Hematopoietic multipotent progenitor cell treated with erythropoietin and hydrocortisone succinate and interleukin-3 and kit ligand, for 6 days (in vitro differentiated cells): Measurements from ENCODE around the gene BAIAP3.

Experiments used
- DNase-seq: peaks from one replicate; pipeline ENCODE4 v3.0.0-alpha.2; 2015

BAIAP3 gene

DNA sequence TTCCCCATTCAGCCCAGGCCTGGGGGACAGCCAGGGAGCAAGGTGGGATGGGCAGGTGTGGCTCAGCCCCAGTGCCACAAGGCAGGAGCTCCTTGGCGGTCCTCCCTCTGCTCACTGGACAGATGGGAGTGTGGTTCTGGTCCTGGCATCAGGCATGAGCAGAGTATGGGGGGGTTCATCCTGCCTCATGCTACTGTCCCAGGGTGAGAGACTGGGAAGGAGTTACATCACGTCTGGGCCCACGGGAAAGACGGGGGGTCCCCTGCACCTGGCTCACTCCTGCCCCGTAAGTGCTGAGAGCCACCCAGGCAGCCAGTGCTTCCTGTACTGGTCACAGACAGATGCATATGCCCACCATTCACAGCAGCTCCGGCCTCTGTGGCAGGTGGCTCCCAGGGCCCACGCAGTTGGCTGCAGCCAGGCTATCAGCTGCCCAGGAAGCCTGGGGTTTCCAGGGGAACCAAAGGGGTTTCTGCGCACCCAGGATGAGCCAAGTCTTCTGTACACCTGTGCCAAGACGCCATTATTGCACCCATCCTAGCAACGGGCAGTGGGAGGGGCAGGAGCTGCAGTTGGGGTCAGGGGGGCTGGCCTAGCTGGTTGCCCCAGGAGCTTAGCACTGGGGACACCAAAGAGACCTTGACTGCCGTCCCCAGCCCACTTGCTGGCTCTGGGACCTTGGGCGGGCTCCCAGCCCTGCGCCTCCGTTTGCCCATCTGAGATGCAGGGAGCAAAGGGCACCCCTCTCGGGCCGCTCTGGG lies 1.9 kb downstream of the BAIAP3 start:
- peak; percentile 15 for DNase-seq

DNA sequence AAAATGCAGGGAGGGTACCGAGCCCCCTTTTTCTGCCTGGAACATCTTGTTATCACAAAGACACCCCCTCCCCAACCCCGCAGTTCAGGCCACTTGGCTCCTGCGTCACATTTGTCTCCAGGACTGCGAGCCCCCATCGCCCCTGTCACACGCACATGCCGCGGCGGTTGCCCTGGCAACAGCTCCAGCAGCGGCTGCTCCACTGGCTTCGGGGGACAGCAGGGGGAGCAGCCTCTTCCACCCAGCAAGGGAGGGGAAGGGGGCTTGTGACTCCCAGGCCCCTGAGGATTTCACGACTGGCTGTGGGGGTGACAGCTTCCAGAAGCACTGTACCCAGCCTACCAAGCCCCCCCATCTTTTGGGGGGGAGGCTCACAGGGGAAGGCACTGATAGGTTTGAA lies 2.6 kb downstream of the BAIAP3 start:
- DNase-seq: peak; percentile 26

DNA sequence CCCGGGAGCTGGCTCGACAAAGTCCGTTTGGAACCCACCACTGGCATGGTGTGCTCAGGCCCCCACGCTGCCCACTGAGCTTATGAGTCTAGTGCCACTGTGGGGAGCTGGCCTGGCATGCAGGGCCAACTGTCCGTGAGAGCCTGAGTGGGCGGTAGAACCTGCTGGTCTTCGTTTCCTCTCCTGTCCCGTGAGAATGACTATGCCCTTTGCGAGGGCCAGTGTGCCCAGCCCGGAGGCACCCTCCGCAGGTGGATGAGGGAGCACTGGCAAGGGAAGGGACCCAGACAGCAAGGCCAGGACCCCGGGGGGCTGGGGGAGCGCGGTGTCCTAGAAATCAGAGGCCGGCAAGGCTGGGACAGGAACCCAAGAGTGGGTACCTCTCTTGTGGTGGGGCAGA lies 3.2 kb downstream of the BAIAP3 start:
- DNase-seq: no peak

DNA sequence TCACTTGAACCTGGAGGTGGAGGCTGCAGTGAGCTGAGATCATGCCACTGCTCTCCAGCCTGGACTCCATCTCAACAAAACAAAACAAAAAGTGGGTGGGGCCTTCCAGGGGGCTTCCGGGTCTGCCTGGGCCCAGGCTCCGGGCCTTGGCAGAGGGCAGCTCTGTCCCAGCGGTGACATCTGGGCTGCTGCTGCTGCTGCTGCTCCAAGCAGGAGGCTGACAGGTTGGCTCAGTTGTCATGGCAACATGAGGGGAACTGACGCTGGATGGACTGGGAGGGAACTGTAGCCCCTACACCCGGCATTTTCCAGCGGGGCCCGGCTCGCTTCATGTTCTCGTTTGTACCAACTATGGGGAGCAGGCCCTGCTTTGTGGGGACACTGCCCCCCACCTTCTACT lies 4.0 kb downstream of the BAIAP3 start:
- peak; percentile 25 for DNase-seq

DNA sequence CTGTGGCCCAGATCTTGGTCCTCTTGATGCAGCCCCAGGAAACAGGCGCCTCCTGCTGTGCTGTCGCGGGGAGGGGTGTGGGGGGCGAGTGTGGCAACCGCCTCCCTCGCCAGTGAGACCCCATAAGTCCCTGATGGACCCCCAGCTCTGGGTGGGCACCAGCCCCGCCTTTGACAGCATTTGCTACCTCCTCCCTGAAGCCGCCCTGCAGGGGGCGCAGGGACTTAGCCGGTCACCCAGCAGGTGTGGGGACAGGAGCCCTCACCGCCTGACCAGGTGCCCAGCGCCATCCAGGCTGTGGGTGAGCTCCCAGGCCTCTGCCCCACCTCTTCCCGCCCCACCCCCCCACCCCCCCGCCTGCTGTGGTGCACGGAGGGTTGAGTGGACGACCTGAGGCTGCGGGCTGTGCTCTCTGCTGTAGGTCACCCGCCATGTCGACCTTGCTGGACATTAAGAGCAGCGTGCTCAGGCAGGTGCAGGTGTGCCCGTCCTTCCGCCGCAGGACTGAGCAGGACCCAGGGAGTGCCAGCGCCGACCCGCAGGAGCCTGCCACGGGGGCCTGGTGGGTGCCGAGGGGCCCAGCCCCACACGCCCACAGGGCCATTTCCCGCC lies 4.8 kb downstream of the BAIAP3 start:
- DNase-seq: peak; percentile 55

DNA sequence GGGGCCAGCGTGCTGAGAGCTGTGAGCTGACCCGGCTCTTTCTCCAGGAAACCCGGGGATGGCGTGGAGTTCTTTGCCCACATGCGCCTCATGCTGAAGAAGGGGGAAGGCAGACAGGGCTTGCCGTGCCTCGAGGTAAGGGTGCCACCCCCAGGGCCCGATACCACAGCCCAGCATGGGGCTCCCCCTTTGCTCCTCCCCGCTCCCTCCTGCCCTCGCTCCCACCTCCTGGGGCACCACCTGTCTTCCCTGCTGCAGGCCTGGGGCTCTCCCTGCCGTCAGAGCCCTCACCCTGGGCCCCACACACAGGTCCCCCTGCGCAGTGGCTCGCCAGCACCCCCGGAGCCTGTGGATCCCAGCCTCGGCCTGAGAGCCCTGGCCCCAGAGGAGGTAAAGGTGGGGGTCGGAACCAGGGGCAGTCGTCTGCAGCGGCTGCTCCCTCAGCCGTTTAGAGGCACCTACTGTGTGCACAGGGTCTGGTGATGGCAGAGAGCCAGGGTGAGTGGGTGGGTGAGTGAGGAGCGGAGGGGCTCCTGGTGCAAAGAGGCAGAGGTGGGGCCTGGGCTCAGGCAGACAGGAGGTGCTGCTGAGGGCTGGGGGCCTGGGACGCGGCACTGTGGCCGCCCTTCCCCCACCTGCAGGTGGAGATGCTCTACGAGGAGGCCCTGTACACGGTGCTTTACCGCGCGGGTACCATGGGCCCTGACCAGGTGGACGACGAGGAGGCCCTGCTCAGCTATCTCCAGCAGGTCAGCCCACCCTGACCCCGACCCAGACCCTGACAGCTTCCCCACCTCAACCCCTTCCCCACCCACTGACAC lies 5.6 kb downstream of the BAIAP3 start:
- DNase-seq: peak; percentile 1

DNA sequence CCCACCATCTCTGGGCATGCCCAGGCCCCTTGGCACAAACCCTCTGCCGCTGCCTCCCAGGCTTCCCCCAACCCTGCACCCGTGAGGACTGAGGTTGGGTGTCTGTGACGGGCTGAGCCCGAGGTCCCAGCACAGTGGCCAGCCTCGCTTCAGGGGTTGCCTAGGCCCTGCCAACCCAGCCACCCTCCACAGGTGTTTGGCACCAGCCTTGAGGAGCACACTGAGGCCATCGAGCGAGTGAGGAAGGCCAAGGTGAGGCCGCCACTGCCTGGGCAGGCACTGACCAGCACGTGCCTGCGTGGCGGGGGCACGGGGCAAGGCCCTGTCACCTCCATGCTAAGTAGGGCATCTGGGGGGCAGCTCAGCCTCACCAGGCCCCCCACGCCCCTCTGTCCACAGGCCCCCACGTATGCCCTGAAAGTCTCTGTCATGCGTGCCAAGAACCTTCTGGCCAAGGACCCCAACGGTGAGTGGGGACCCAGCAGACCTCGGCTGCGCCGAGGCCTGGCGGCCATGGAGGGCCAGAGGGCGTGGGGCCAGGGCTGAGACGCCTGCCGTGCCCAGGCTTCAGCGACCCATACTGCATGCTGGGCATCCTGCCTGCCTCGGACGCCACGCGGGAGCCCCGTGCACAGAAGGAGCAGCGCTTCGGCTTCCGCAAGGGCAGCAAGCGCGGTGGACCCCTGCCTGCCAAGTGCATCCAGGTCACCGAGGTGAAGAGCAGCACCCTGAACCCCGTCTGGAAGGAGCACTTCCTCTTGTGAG lies 7.5 kb downstream of the BAIAP3 start:
- DNase-seq: no peak

DNA sequence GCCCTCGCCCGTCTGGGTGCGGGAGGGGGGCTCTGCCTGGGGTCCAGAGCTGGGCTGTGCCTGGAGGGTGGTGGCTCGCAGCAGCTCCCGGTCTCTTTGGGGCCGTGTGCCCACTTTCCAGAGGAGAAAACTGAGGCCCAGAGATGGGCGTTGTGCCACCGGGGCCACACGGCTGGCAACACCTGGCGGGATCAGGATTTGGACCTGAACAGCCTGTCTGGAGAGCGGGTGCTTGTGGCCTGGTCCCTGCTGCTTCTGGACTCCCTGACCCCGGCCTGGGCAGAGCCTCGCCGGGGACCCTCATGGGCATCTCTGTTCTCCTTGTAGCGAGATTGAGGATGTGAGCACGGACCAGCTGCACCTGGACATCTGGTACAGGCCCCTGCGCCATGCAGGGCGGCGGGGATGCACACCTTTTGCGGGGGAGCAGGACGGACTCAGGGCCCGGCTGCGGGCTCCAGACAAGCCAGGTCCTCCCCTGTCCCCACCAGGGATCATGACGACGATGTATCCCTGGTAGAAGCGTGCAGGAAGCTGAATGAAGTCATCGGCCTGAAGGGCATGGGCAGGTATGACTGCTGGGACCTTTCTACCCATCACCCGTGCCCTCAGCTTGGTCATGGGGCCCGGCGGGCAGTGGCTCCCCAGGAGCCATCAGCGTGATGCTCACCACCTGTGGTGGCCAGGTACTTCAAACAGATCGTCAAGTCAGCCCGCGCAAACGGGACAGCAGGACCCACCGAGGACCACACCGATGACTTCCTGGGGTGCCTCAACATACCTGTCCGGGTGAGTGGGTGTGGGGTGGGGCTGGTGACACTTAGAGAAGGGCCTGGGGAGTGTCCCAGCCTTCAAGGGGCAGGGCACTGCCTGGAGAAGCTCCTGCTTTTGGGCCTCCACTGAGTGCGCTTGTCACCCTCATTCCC lies 8.3 kb downstream of the BAIAP3 start:
- no peak for DNase-seq

DNA sequence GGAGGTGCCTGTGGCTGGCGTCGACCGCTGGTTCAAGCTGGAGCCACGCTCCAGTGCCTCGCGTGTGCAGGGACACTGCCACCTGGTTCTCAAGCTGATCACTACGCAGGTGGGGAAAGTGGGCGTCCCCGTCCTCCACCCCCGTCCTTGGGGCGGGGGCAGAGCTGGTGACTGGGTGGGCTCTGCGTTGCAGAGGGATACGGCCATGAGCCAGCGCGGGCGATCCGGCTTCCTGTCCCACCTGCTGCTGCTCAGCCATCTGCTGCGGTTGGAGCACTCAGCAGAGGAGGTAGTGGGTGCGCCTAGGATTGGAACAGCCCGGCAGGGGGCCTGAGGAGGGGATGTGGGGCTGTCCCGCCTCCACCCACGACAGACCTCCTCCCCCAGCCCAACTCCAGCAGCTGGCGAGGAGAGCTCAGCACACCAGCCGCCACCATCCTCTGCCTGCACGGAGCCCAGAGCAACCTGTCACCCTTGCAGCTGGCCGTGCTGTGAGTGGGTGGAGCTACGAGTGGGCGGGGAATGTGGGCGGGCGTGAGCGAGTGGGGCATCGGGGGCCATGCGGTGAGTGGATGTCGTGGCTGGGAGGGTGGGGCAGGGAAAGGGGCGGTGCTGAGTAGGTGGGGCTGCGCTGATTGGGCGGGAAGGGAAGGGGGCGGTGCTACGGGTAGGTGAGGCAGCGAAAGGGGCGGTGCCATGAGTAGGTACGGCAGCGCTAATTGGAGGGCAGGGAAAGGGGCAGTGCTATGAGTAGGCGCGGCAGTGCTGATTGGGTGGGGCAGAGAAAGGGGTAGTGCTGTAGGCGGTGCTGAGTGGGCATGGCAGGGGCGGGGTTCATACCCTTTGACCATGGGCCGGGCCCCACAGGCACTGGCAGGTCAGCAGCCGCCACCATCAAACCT lies 9.3 kb downstream of the BAIAP3 start:
- DNase-seq: peak; percentile 100

DNA sequence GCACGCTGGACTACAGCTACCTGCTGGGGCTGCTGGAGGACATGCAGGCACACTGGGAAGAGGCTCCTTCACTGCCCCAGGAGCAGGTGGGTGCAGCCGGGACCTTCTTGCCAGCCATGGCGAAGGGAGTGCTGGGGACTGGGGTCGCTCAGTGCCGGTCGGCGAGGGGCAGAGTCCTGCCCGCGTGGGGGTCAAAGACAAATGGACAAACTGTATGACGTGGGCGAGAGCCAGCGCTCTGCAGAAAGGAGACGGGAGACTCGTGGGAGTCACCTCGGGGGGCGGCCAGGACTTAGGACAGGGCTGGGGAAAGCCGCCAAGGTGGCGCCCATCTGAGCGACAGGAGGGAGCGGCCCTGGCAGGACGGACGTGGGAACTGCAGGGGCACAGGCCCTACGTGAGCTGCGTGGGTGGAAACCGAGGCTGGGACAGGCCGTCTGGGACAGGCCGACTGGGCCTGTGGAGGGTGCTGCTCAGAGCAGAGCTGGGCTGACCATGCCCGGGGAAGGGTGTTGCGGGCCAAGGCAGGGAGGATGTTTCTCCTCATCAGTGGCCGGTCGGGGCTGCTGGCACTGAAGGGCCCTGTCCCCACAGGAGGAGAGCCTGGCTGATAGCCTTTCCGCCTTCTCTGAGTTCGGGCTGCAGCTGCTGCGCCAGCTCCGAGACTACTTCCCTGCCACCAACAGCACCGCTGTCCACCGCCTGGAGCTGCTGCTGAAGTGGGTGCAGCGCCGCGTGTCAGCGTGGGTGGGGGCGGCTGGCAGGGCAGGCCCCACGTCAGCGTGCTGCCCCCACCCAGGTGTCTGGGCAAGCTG lies 10.2 kb downstream of the BAIAP3 start:
- no peak for DNase-seq

DNA sequence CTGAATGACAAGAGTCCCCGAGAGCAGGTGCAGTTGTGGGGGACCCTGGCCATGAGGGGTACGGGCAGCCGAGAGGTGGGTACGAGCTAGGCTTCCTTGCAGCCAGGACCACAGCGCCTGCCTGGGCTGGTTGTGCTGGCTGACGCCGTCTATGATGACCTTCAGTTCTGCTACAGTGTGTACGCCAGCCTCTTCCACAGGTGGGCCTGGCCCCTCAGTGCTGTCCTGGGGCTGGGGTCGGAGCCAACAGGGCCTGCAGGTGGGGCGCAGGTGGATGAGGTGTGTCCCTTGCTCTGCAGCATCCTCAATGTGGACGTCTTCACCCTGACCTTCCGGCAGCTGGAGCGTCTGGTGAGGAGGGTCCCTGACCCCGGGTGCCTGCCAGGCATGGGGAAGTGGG lies 11.1 kb downstream of the BAIAP3 start:
- no peak for DNase-seq

DNA sequence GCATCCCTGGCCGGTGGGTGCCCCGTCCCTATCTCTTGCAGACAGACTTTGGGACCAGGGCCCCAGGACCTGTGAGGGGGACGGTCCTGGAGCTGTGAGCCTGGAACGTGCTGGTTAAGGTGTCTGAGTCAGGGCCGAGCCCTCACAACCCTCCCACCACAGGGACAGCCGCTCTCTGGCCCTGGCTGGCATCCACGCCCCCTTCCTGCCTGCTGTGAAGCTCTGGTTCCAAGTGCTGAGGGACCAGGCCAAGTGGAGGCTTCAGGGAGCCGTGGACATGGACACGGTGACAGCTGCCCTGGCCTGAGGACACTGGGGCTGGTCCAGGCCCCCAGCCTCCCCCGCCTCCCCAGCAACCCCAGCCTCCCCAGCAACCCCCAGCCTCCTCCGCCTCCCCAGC lies 11.6 kb downstream of the BAIAP3 start:
- DNase-seq: no peak

DNA sequence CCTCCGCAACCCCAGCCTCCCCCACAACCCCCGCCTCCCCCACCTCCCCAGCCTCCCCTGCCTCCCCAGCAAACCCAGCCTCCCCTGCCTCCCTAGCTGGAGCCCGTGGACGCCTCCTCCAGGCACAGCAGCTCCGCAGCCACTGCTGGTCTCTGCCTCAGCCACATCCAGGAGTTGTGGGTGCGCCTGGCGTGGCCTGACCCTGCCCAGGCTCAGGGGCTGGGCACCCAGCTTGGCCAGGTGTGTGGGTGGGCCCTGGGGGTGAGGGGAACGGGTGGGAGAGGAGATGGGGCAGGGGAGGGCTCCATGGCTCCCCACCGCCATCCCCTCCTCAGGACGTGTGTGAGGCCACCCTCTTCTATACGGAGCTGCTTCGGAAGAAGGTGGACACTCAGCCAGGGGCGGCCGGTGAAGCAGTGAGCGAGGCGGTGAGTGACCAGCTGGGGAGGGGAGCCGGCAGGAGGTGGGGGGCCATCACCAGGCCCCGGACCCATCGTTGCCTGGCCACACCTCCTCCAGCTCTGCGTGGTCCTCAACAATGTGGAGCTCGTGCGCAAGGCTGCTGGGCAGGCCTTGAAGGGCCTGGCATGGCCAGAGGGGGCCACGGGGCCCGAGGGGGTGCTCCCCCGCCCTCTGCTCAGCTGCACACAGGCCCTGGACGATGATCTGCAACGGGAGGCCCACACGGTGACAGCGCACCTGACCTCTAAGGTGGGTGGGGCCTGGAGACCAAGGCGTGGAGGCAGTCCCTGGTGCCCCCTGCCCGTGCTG lies 12.4 kb downstream of the BAIAP3 start:
- DNase-seq: no peak

DNA sequence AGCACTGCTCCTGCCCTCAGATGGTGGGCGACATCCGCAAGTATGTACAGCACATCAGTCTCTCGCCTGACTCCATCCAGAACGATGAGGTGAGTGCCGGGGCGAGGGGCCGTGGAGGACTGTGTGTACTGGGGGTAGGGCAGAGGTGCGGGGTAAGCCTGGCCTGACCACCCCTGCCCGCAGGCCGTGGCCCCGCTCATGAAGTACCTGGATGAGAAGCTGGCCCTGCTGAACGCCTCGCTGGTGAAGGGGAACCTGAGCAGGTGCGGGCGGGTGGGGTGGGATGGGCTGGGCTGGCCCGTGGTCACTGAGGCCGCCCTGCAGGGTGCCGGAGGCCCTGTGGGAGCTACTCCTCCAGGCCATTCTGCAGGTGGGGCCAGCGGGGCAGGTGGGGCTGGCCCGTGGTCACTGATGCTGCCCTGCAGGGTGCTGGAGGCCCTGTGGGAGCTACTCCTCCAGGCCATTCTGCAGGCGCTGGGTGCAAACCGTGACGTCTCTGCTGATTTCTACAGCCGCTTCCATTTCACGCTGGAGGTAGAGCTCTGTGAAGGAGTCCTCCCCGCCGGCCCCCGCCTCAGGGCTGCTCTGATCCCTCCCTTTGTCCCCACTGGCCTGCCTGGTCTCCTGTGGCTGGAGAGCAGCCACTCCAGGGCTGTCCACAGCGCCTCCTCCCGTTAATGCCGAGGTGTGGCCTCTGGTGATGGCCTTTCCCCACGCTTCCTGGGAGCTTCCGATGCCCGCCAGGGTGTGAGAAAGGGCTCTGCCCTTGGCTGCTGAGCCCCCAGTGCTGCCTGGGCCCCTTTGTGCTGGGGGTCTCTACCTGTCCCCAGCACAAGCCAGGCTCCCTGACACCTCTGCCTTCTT lies 13.2 kb downstream of the BAIAP3 start:
- DNase-seq: no peak

DNA sequence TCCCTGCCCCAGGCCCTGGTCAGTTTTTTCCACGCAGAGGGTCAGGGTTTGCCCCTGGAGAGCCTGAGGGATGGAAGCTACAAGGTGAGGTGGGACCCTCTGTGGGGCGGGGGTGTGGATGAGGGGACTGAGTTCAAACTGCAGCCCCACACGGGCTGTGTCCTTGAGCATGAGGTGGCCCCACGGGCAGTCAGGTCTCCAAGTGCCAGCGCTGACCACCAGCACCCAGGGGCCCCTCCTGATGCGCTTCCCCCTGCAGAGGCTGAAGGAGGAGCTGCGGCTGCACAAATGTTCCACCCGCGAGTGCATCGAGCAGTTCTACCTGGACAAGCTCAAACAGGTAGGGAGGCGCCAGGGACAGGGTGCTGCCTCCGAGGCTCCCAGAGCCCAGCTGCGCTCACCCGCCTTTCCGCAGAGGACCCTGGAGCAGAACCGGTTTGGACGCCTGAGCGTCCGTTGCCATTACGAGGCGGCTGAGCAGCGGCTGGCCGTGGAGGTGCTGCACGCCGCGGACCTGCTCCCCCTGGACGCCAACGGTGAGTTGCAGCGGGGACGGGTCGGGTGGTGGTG lies 13.9 kb downstream of the BAIAP3 start:
- no peak for DNase-seq

DNA sequence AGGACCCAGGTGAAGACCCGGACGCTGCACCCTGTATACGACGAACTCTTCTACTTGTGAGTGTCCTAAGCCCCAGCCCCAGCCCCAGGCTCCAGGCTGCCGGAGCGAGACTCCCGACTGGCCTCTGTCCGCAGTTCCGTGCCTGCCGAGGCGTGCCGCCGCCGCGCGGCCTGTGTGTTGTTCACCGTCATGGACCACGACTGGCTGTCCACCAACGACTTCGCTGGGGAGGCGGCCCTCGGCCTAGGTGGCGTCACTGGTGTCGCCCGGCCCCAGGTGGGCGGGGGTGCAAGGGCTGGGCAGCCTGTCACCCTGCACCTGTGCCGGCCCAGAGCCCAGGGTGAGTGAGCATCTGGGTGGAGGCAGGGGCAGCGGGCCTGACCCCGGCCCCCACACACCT lies 14.5 kb downstream of the BAIAP3 start:
- DNase-seq: no peak

DNA sequence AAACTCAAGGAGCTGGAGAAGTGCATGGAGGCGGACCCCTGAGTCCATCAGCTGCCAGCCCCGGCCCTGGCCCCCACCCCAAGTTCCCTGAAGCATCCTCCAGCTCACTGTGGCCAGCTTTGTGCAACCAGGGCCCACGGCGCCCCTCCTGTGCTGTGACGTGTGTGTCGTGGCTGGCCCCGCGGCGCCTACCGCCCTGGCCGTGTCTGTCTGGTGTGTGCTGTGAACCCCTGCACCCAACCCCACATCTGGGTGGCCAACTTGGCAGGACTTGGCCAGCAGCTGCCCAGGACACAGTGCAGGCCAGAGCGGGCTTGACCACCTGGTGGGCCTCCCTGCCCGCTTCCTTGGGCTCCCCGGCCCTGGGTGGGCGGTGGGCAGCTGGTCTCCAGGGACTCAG lies 15.0 kb downstream of the BAIAP3 start:
- no peak for DNase-seq

DNA sequence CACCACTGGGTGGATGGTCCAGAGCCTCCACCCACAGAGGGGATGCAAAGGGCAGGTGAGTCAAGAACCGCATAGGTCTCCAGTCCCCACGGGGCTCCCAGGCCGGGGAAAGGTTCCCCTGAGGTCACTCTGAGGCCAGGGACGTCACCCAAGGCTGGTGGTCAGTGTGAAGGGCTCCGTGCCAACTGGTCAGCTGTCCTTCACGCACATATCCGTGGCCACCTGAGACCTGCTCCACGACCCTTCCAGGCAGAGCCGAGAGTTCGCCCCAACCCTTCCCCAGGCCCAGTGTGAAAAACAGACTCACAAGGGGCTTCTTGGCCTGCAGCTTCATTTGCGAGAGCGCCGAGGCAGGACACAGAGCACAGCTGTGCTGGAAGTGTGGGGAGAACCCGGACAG lies 15.5 kb downstream of the BAIAP3 start:
- no peak for DNase-seq
